SK-N-MC (cell line): ENCODE results near the gene WDR48.

Source experiments
- EZH2 ChIP-seq: fragments of 200-600 bp; sonication (generic); IDR thresholded peaks from one replicate; pipeline ENCODE4 v1.6.1; 2017; ENCODE audit warnings: antibody characterized with exemption
- FOXP2 ChIP-seq: optimal IDR thresholded peaks from 2 replicates; pipeline ENCODE3; 2011; ENCODE audit warnings: mild to moderate bottlenecking, moderate library complexity; ENCODE audit not compliant: insufficient read depth; ENCODE audit errors: extremely low read length, control extremely low read depth
- POLR2AphosphoS5 ChIP-seq: IDR thresholded peaks from 2 replicates; pipeline ENCODE4 v1.6.1; 2012; ENCODE audit warnings: mild to moderate bottlenecking, low read depth, low read length, borderline replicate concordance

GRCh38 chr3:39098473-39099000 lies 46.7 kb downstream of the WDR48 start:
- TF ChIP-seq EZH2, result no peak
- no peak for TF ChIP-seq FOXP2
- no peak for TF ChIP-seq POLR2AphosphoS5
